ENCODE results near the gene USP33. TPM values are rescaled to one million over a fixed set of nuclear protein-coding genes. Genes with fewer than 3 reads are reported as not detected.

Gene USP33
- total RNA-seq, 1 experiment from 2014 or later: 61.6 TPM

- 0 out of 2 replicates have a peak, but pooled peaks cover 9% of the 10 kb centered on the region for H3K9me3 Mint-ChIP-seq
- H3K27ac Mint-ChIP-seq: no peak overlapping the region
- peak; percentile 49; the same call in 1 of the 2 replicates for TF ChIP-seq ZNF121 (CRISPR knock-in tag; IDR thresholded peaks at IDR 0.05)
- no peak for TF ChIP-seq FOXP1 (CRISPR knock-in tag; IDR thresholded peaks at IDR 0.05; ENCODE audit: borderline replicate concordance)
- no peak for ATAC-seq
- CTCF ChIA-PET: no interaction called here
- H3K4me3 Mint-ChIP-seq: no peak overlapping the region
- H3K4me1 Mint-ChIP-seq: no peaks in the 10 kb centered on the region
- POLR2A ChIA-PET: interaction anchor here (0.6 kb wide), 1 partner anchor 160 kb away, joined by 5 read pairs; no protein-coding TSS in a partner anchor
- 0 out of 2 replicates have a peak, but pooled peaks cover under 1% of the 10 kb centered on the region for H3K36me3 Mint-ChIP-seq
- H3K27me3 Mint-ChIP-seq (ENCODE audit: low read depth): no peaks in the 10 kb centered on the region
- no peak for DNase-seq (ENCODE audit: low spot score)
Observed at GRCh38 chr1:77659879-77660593, 99.6 kb downstream of the USP33 start.

GRCh38 chr1:77658271-77658670 is 101.4 kb downstream of the USP33 start:
- ChIA-PET POLR2A (no interaction called here), CTCF (no interaction called here)
- Mint-ChIP-seq H3K4me3 (no peak overlapping the region), H3K27me3 (ENCODE audit: low read depth) (no peaks in the 10 kb centered on the region), H3K9me3 (peaks cover 11% of the 10 kb centered on the region), H3K4me1 (no peaks in the 10 kb centered on the region), H3K36me3 (0 out of 2 replicates have a peak, but pooled peaks cover 4% of the 10 kb centered on the region), H3K27ac (no peak overlapping the region)
- TF ChIP-seq NFYB (CRISPR knock-in tag; conservative IDR thresholded peaks at IDR 0.05; ENCODE audit: low read depth): no peak
- no peak for TF ChIP-seq ZBTB43 (CRISPR knock-in tag; IDR thresholded peaks at IDR 0.05)
- TF ChIP-seq, protein P1, sequence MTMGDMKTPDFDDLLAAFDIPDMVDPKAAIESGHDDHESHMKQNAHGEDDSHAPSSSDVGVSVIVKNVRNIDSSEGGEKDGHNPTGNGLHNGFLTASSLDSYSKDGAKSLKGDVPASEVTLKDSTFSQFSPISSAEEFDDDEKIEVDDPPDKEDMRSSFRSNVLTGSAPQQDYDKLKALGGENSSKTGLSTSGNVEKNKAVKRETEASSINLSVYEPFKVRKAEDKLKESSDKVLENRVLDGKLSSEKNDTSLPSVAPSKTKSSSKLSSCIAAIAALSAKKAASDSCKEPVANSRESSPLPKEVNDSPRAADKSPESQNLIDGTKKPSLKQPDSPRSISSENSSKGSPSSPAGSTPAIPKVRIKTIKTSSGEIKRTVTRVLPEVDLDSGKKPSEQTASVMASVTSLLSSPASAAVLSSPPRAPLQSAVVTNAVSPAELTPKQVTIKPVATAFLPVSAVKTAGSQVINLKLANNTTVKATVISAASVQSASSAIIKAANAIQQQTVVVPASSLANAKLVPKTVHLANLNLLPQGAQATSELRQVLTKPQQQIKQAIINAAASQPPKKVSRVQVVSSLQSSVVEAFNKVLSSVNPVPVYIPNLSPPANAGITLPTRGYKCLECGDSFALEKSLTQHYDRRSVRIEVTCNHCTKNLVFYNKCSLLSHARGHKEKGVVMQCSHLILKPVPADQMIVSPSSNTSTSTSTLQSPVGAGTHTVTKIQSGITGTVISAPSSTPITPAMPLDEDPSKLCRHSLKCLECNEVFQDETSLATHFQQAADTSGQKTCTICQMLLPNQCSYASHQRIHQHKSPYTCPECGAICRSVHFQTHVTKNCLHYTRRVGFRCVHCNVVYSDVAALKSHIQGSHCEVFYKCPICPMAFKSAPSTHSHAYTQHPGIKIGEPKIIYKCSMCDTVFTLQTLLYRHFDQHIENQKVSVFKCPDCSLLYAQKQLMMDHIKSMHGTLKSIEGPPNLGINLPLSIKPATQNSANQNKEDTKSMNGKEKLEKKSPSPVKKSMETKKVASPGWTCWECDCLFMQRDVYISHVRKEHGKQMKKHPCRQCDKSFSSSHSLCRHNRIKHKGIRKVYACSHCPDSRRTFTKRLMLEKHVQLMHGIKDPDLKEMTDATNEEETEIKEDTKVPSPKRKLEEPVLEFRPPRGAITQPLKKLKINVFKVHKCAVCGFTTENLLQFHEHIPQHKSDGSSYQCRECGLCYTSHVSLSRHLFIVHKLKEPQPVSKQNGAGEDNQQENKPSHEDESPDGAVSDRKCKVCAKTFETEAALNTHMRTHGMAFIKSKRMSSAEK (CRISPR knock-in tag; IDR thresholded peaks at IDR 0.05; ENCODE audit: borderline replicate concordance): no peak
- TF ChIP-seq ZNF317 (CRISPR knock-in tag; IDR thresholded peaks at IDR 0.05; ENCODE audit: borderline replicate concordance, low read depth): no peak
- TF ChIP-seq GTF2I (CRISPR knock-in tag; conservative IDR thresholded peaks at IDR 0.05): no peak
- TF ChIP-seq, protein P2, sequence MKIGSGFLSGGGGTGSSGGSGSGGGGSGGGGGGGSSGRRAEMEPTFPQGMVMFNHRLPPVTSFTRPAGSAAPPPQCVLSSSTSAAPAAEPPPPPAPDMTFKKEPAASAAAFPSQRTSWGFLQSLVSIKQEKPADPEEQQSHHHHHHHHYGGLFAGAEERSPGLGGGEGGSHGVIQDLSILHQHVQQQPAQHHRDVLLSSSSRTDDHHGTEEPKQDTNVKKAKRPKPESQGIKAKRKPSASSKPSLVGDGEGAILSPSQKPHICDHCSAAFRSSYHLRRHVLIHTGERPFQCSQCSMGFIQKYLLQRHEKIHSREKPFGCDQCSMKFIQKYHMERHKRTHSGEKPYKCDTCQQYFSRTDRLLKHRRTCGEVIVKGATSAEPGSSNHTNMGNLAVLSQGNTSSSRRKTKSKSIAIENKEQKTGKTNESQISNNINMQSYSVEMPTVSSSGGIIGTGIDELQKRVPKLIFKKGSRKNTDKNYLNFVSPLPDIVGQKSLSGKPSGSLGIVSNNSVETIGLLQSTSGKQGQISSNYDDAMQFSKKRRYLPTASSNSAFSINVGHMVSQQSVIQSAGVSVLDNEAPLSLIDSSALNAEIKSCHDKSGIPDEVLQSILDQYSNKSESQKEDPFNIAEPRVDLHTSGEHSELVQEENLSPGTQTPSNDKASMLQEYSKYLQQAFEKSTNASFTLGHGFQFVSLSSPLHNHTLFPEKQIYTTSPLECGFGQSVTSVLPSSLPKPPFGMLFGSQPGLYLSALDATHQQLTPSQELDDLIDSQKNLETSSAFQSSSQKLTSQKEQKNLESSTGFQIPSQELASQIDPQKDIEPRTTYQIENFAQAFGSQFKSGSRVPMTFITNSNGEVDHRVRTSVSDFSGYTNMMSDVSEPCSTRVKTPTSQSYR (CRISPR knock-in tag; IDR thresholded peaks at IDR 0.05): no peak
- no peak for TF ChIP-seq SP1 (CRISPR knock-in tag; conservative IDR thresholded peaks at IDR 0.05)
- no peak for DNase-seq (ENCODE audit: low spot score)
- no peak for ATAC-seq

DNA sequence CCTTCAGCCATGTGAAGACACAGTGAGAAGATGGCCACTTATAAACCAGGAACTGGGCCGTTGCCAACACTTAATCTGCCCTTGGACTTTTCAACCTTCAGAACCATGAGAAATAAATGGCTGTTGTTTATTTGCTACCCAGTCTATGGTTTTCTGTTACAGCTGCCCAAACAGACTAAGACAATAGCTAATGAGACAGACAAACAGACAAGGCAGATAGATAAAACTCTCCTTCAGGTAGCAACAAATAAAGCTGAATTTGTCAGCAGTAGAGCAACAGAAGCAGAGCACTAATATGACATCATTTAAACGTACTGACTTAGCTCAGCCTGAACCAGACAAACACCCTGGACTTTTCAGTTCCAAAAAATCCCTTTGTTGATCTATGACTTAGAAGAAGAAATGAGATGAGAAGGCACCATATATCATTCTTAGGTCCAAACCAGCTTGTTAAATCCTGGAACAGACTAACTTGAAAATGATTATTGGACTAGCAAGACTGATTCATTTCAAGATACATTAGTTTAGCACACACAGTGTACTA is 104.1 kb downstream of the USP33 start:
- Mint-ChIP-seq H3K27ac (no peak overlapping the region), H3K27me3 (ENCODE audit: low read depth) (no peaks in the 10 kb centered on the region), H3K4me1 (peaks cover 2% of the 10 kb centered on the region; the same call in 1 of the 2 replicates), H3K4me3 (no peak overlapping the region), H3K9me3 (peaks cover 26% of the 10 kb centered on the region), H3K36me3 (peaks cover 24% of the 10 kb centered on the region)
- ChIA-PET CTCF (no interaction called here), POLR2A (no interaction called here)
- DNase-seq (ENCODE audit: low spot score): no peak
- ATAC-seq: no peak
- TF ChIP-seq SOX15 (CRISPR knock-in tag; IDR thresholded peaks at IDR 0.05) (no peak), ZNF263 (CRISPR knock-in tag; IDR thresholded peaks at IDR 0.05; ENCODE audit: low read depth) (no peak), ATF6 (CRISPR knock-in tag; IDR thresholded peaks at IDR 0.05) (no peak), JUN (CRISPR knock-in tag; IDR thresholded peaks at IDR 0.05) (no peak), AFF4 (CRISPR knock-in tag; IDR thresholded peaks at IDR 0.05; ENCODE audit: borderline replicate concordance) (no peak), JAZF1 (CRISPR knock-in tag; IDR thresholded peaks at IDR 0.05) (no peak), ELF4 (CRISPR knock-in tag; IDR thresholded peaks at IDR 0.05; ENCODE audit: low read depth) (no peak), NR1H2 (CRISPR knock-in tag; IDR thresholded peaks at IDR 0.05) (no peak)

Data from WTC11 (cell line).